HepG2 (cell line): ENCODE results near the gene NME7. TPM values are rescaled to one million over a fixed set of nuclear protein-coding genes. Genes with fewer than 3 reads are reported as not detected.

ENCODE experiments used
- ARNT ChIP-seq: fragments of 450-650 bp; IDR thresholded peaks from 2 replicates; pipeline ENCODE4 v1.6.1; 2017
- CEBPZ ChIP-seq: IDR thresholded peaks from 2 replicates; pipeline ENCODE4 v1.6.1; 2012; ENCODE audit warnings: low read length, improper control_type of control experiment
- MTF1 ChIP-seq: sonication (generic); formaldehyde crosslinking; IDR thresholded peaks from 2 replicates; pipeline ENCODE4 v1.5.0; 2020; ENCODE audit warnings: missing genetic modification reagents
- MYNN ChIP-seq: sonication (generic); formaldehyde crosslinking; IDR thresholded peaks from 2 replicates; pipeline ENCODE4 v1.4.0; 2020; ENCODE audit warnings: mild to moderate bottlenecking, low read depth, missing genetic modification reagents
- REXO4 ChIP-seq: sonication (generic); formaldehyde crosslinking; IDR thresholded peaks from 2 replicates; pipeline ENCODE4 v1.8.0; 2022; ENCODE audit warnings: missing genetic modification reagents, mild to moderate bottlenecking, borderline replicate concordance
- TARDBP ChIP-seq: sonication (generic); formaldehyde crosslinking; IDR thresholded peaks from 2 replicates; pipeline ENCODE4 v1.8.0; 2022; ENCODE audit warnings: mild to moderate bottlenecking, missing genetic modification reagents
- ZFP36L1 ChIP-seq: sonication (generic); formaldehyde crosslinking; IDR thresholded peaks from 2 replicates; pipeline ENCODE4 v1.8.0; 2022; ENCODE audit warnings: mild to moderate bottlenecking, missing genetic modification reagents, moderate library complexity
- ZNF256 ChIP-seq: sonication (generic); formaldehyde crosslinking; conservative IDR thresholded peaks from 2 replicates; pipeline ENCODE4 v1.4.0; 2020; ENCODE audit warnings: missing genetic modification reagents
- ZNF280B ChIP-seq: sonication (generic); formaldehyde crosslinking; IDR thresholded peaks from 2 replicates; pipeline ENCODE4 v1.5.0; 2020; ENCODE audit warnings: missing genetic modification reagents, mild to moderate bottlenecking, borderline replicate concordance
- ZNF326 ChIP-seq: sonication (generic); formaldehyde crosslinking; IDR thresholded peaks from 2 replicates; pipeline ENCODE4 v1.4.0; 2020; ENCODE audit warnings: missing genetic modification reagents, borderline replicate concordance
- ZNF512 ChIP-seq: sonication (generic); formaldehyde crosslinking; IDR thresholded peaks from 2 replicates; pipeline ENCODE4 v1.4.0; 2020; ENCODE audit warnings: mild to moderate bottlenecking, missing genetic modification reagents
- ZNF784 ChIP-seq: sonication (generic); formaldehyde crosslinking; IDR thresholded peaks from 2 replicates; pipeline ENCODE4 v1.5.1; 2020; ENCODE audit warnings: missing genetic modification reagents, mild to moderate bottlenecking, borderline replicate concordance
- polyA plus RNA-seq, 8 experiments: library from polyadenylated mRNA; depleted of rRNA in 3 of 8; stranded (reverse) in 7 of 8; unstranded in 1 of 8; fragments of >200 nt; fragmentation: Illumina TruSeq in 4 of 8; extraction: Trizol in 4 of 8; gene quantifications; 2 replicates each; pipeline versions ENCODE4 v1.2.1 to v1.2.3, GENCODE V29; 2011 to 2016; ENCODE audit warnings: low read depth in 4 of 8, missing spikeins in 1 of 8, mixed read lengths in 1 of 8; ENCODE audit not compliant: insufficient read depth in 1 of 8
- total RNA-seq, 5 experiments: library from RNA; depleted of rRNA; stranded (reverse); fragments of >200 nt; fragmentation: Illumina TruSeq; extraction: Trizol; gene quantifications; 2 replicates each; pipeline ENCODE4 v1.2.3, GENCODE V29; 2016; ENCODE audit warnings: low read depth in 1 of 5

The NME7 gene
- total and polyA plus RNA-seq, 2 of the 13 experiments (the other 11 are each of a cell fraction or from before 2014, with no cell fraction given): 9.4 to 22.5 TPM

- TF ChIP-seq MTF1 (CRISPR knock-in tag) (no peak), ZNF326 (CRISPR knock-in tag) (no peak), ZNF784 (no peak; the same call in 1 of the 2 replicates), MYNN (CRISPR knock-in tag) (no peak), ZNF256 (no peak), REXO4 (CRISPR knock-in tag) (no peak), ZNF512 (CRISPR knock-in tag) (no peak), TARDBP (CRISPR knock-in tag) (peak; percentile 18; the same call in 1 of the 2 replicates), CEBPZ (no peak), ZNF280B (CRISPR knock-in tag) (no peak), ARNT (no peak), ZFP36L1 (no peak)
- TF ChIP-seq, all 625 proteins: peak for 122
Measured at GRCh38 chr1:169367686-169368405, at the start of gene NME7, which contains the start of gene BLZF1 (continued).
